Epithelial cell of esophagus (primary cell): ENCODE results near the gene ALMS1.
"Not testable (repeated sequence)": the region's sequence is repeated elsewhere in the genome, so short reads cannot be mapped to it uniquely, and the experiment has no call there.

Experiments
- DNase-seq: peaks from one replicate; pipeline ENCODE4 v3.0.0; 2010; ENCODE audit warnings: low read depth
- H3K4me3 ChIP-seq: 2 replicates; pipeline ENCODE4 v1.5.1; 2011; ENCODE audit warnings: mild to moderate bottlenecking, low read length, control low read depth
- TF ChIP-seq, protein P1 (sequence below): IDR thresholded peaks from 2 replicates; pipeline ENCODE4 v1.5.1; 2011; ENCODE audit warnings: low read depth, mild to moderate bottlenecking, low read length, control low read depth, inconsistent platforms; ENCODE audit not compliant: insufficient read depth; ENCODE audit errors: missing control alignments

The ALMS1 gene

DNA sequence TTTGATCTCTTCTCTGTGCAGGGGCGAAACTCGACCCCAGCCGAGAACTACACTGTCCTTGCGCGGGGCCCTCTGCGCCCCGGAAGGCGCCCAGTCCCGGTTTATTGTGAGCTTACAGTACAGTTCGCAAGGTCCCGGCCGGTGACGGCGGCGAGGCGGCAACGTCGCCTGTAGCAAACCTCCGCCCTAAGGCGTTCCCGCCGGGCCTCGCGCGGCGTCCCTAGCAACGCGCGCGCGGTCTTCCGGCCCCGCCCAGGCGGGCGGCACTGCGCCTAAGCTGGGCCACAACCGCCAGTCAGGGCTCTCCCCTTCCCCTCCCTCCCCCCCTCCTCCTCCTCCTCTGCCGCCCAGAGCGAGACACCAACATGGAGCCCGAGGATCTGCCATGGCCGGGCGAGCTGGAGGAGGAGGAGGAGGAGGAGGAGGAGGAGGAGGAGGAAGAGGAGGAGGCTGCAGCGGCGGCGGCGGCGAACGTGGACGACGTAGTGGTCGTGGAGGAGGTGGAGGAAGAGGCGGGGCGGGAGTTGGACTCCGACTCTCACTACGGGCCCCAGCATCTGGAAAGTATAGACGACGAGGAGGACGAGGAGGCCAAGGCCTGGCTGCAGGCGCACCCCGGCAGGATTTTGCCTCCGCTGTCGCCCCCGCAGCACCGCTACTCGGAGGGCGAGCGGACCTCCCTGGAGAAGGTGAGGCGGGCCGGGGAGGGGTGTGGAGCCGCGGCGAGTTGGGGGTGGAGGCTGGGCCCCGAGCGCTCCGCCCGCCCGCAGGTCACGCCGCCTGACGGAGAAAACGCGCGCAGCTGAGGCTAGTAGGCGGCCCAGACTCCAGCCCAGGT lies at the start of gene ALMS1:
ALMS1 (plus strand) TSS at position 333 of the 838 bp plus-strand sequence; CDS start at position 366, 33 bp downstream.
- TF ChIP-seq, protein P1, sequence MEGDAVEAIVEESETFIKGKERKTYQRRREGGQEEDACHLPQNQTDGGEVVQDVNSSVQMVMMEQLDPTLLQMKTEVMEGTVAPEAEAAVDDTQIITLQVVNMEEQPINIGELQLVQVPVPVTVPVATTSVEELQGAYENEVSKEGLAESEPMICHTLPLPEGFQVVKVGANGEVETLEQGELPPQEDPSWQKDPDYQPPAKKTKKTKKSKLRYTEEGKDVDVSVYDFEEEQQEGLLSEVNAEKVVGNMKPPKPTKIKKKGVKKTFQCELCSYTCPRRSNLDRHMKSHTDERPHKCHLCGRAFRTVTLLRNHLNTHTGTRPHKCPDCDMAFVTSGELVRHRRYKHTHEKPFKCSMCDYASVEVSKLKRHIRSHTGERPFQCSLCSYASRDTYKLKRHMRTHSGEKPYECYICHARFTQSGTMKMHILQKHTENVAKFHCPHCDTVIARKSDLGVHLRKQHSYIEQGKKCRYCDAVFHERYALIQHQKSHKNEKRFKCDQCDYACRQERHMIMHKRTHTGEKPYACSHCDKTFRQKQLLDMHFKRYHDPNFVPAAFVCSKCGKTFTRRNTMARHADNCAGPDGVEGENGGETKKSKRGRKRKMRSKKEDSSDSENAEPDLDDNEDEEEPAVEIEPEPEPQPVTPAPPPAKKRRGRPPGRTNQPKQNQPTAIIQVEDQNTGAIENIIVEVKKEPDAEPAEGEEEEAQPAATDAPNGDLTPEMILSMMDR, result peak; percentile 11
- H3K4me3 ChIP-seq, result peak within 1 kb of the TSS; percentile 80
- peak; percentile 87 for DNase-seq

DNA sequence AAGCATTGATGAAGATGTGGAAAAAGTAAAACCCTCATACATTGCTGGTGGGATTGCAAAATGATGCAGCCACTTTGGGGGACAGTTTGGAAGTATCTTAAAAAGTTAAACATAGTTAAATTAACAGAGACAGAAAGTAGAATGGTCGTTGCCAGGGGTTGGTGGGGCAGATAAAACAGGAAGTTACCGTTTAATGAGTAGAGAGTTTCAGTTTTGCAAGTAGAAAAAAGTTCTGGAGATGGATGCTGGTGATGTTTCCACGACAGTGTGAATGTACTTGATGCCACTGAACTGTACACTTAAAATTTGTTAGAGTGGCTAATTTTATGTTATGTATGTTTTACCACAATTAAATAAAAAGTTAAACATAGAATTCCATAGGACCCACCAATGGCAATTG lies 47.8 kb upstream of the ALMS1 start:
- H3K4me3 ChIP-seq, result no peak overlapping the region
- TF ChIP-seq, protein P1, result no peak
- no peak for DNase-seq

- H3K4me3 ChIP-seq, result no peak overlapping the region
- TF ChIP-seq, protein P1, result no peak
- no peak for DNase-seq
Measured at GRCh38 chr2:73339201-73339600, 46.4 kb upstream of the ALMS1 start.

GRCh38 chr2:73341039-73341438 lies 44.6 kb upstream of the ALMS1 start:
- H3K4me3 ChIP-seq, result no peak overlapping the region
- no peak for DNase-seq
- TF ChIP-seq, protein P1, result no peak

- TF ChIP-seq, protein P1, result no peak
- no peak overlapping the region for H3K4me3 ChIP-seq
- no peak for DNase-seq
Measured at GRCh38 chr2:73343992-73344391, 41.6 kb upstream of the ALMS1 start.

- DNase-seq, H3K4me3 ChIP-seq: not testable (repeated sequence)
Measured at GRCh38 chr2:73344747-73345146, 40.9 kb upstream of the ALMS1 start.

- DNase-seq, result no peak
- TF ChIP-seq, protein P1, result no peak
- no peak overlapping the region for H3K4me3 ChIP-seq
Measured at GRCh38 chr2:73350035-73350691, 35.5 kb upstream of the ALMS1 start.
